DND-41 (cell line): ENCODE measurements around the gene ANO1.

Experiments used
- ATAC-seq: fragments of 200-7000 bp; cut with Tn5 transposase; 3 replicates; pipeline ENCODE4 v1.9.1; 2021; ENCODE audit warnings: low read depth; ENCODE audit not compliant: insufficient read depth
- DNase-seq: peaks from one replicate; pipeline ENCODE4 v3.0.0-alpha.2; 2020
- H2AFZ ChIP-seq: 2 replicates; pipeline ENCODE4 v1.6.0; 2012; ENCODE audit warnings: low read depth, low read length
- H3K27ac ChIP-seq: 2 replicates; pipeline ENCODE4 v1.5.1; 2012; ENCODE audit warnings: low read length, inconsistent platforms
- H3K27me3 ChIP-seq: fragments of 200-600 bp; sonication (generic); 2 replicates; pipeline ENCODE4 v1.6.0; 2012; ENCODE audit warnings: low read length, mild to moderate bottlenecking, inconsistent platforms; ENCODE audit not compliant: insufficient read depth, poor library complexity
- H3K36me3 ChIP-seq: 2 replicates; pipeline ENCODE4 v1.5.1; 2012; ENCODE audit warnings: low read length, inconsistent platforms; ENCODE audit not compliant: insufficient read depth
- H3K4me1 ChIP-seq: 2 replicates; pipeline ENCODE4 v1.5.1; 2012; ENCODE audit warnings: mild to moderate bottlenecking, low read length; ENCODE audit not compliant: insufficient read depth
- H3K4me2 ChIP-seq: 2 replicates; pipeline ENCODE4 v1.6.0; 2012; ENCODE audit warnings: mild to moderate bottlenecking, moderate library complexity, low read length, inconsistent platforms; ENCODE audit not compliant: insufficient read depth
- H3K4me3 ChIP-seq, 2 experiments: fragments of 200-600 bp in 1 of 2; shearing (Covaris generic) in 1 of 2; 2 replicates each; pipeline ENCODE4 v1.5.1; 2012 to 2016; ENCODE audit warnings: inconsistent platforms in 2 of 2, low read length in 2 of 2, mild to moderate bottlenecking in 2 of 2, low read depth in 1 of 2, moderate library complexity in 1 of 2
- H3K79me2 ChIP-seq: 2 replicates; pipeline ENCODE4 v1.6.0; 2012; ENCODE audit warnings: low read length, inconsistent platforms; ENCODE audit not compliant: insufficient read depth
- H3K9ac ChIP-seq: 2 replicates; pipeline ENCODE4 v1.6.0; 2012; ENCODE audit warnings: low read depth, mild to moderate bottlenecking, inconsistent platforms, low read length, moderate library complexity
- H3K9me3 ChIP-seq: 2 replicates; pipeline ENCODE4 v1.5.1; 2012; ENCODE audit warnings: low read length, moderate library complexity, mild to moderate bottlenecking, inconsistent platforms; ENCODE audit not compliant: insufficient read depth, severe bottlenecking
- H4K20me1 ChIP-seq: 2 replicates; pipeline ENCODE4 v1.6.0; 2012; ENCODE audit warnings: low read length; ENCODE audit not compliant: insufficient read depth
- CTCF ChIP-seq: IDR thresholded peaks from 2 replicates; pipeline ENCODE4 v1.5.1; 2012; ENCODE audit warnings: borderline replicate concordance, low read length, moderate library complexity, mild to moderate bottlenecking; ENCODE audit not compliant: poor library complexity, severe bottlenecking; ENCODE audit errors: extremely low read depth
- EZH2 ChIP-seq: IDR thresholded peaks from 3 replicates; pipeline ENCODE4 v1.6.1; 2012; ENCODE audit warnings: borderline replicate concordance, low read depth, mild to moderate bottlenecking, moderate library complexity, low read length, inconsistent platforms; ENCODE audit not compliant: severe bottlenecking

ANO1 gene

GRCh38 chr11:70057080-70057479 is 21.0 kb upstream of the ANO1 start:
- no peaks in the 10 kb centered on the region for H3K79me2 ChIP-seq

GRCh38 chr11:70059971-70060370 is 18.1 kb upstream of the ANO1 start:
- Histone ChIP-seq H3K4me2 (no peak overlapping the region), H3K9me3 (peaks cover 5% of the 10 kb centered on the region), H4K20me1 (no peaks in the 10 kb centered on the region), H3K9ac (no peak overlapping the region), H3K79me2 (no peaks in the 10 kb centered on the region), H3K4me1 (no peaks in the 10 kb centered on the region), H3K4me3 (no peak overlapping the region), H2AFZ (no peak overlapping the region), H3K27ac (no peak overlapping the region), H3K36me3 (no peaks in the 10 kb centered on the region), H3K27me3 (no peaks in the 10 kb centered on the region)
- TF ChIP-seq EZH2 (no peak), CTCF (no peak)
- DNase-seq: no peak
- no peak for ATAC-seq

More at GRCh38 chr11:70057080-70057479, 21.0 kb upstream of the ANO1 start:
- H3K4me3 ChIP-seq: no peak overlapping the region
- TF ChIP-seq EZH2 (no peak), CTCF (no peak)
- H3K27ac ChIP-seq: no peak overlapping the region
- H2AFZ ChIP-seq: no peak overlapping the region
- ATAC-seq (no peak), DNase-seq (no peak)
- no peak overlapping the region for H3K9ac ChIP-seq
- no peaks in the 10 kb centered on the region for H3K36me3 ChIP-seq
- no peaks in the 10 kb centered on the region for H3K27me3 ChIP-seq
- H3K9me3 ChIP-seq: peaks cover 5% of the 10 kb centered on the region
- H3K4me2 ChIP-seq: no peak overlapping the region
- H4K20me1 ChIP-seq: no peaks in the 10 kb centered on the region
- no peaks in the 10 kb centered on the region for H3K4me1 ChIP-seq

- no peak overlapping the region for H2AFZ ChIP-seq
- no peak for DNase-seq
Observed at GRCh38 chr11:70060611-70061293, 17.4 kb upstream of the ANO1 start.

More at GRCh38 chr11:70060611-70061293, 17.4 kb upstream of the ANO1 start:
- H3K27ac ChIP-seq: no peak overlapping the region
- H3K79me2 ChIP-seq: no peaks in the 10 kb centered on the region
- H3K36me3 ChIP-seq: no peaks in the 10 kb centered on the region
- H3K4me2 ChIP-seq: no peak overlapping the region
- H3K4me1 ChIP-seq: no peaks in the 10 kb centered on the region
- H4K20me1 ChIP-seq: no peaks in the 10 kb centered on the region
- no peaks in the 10 kb centered on the region for H3K27me3 ChIP-seq
- no peak overlapping the region for H3K9ac ChIP-seq
- TF ChIP-seq EZH2 (no peak), CTCF (no peak)
- ATAC-seq: no peak
- H3K4me3 ChIP-seq: no peak overlapping the region
- peaks cover 5% of the 10 kb centered on the region for H3K9me3 ChIP-seq
